Measurements from ENCODE around the gene IMMP2L. TPM values are rescaled to one million over a fixed set of nuclear protein-coding genes. Genes with fewer than 3 reads are reported as not detected.

IMMP2L gene
- total RNA-seq, 1 experiment from 2014 or later = 8.8 TPM

DNA sequence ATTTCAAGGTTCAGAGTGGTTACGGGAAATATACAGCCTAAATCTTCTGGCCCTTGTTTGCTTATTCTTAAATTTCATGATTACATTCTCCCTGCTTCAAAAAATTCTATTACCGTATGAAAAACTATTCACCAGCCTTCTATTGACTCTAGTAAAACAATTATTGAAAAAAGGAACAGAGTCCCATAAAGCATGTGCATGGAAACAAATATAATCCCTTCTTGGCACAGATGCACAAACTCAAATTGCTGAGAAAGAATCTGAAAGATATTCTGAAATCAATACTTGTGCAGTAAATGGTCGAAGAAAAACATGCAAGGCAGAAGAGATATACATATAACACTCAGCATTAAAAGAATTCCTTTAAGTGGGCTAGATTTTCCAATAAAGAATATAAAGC is 387.8 kb downstream of the IMMP2L start:
- TF ChIP-seq SIN3A (IDR thresholded peaks at IDR 0.05; ENCODE audit: borderline replicate concordance, insufficient read depth, low read depth, low read length) = no peak
- no peak for TF ChIP-seq TCF7L2 (IDR thresholded peaks at IDR 0.05; ENCODE audit: low read depth, low read length)
- TF ChIP-seq, protein P1, sequence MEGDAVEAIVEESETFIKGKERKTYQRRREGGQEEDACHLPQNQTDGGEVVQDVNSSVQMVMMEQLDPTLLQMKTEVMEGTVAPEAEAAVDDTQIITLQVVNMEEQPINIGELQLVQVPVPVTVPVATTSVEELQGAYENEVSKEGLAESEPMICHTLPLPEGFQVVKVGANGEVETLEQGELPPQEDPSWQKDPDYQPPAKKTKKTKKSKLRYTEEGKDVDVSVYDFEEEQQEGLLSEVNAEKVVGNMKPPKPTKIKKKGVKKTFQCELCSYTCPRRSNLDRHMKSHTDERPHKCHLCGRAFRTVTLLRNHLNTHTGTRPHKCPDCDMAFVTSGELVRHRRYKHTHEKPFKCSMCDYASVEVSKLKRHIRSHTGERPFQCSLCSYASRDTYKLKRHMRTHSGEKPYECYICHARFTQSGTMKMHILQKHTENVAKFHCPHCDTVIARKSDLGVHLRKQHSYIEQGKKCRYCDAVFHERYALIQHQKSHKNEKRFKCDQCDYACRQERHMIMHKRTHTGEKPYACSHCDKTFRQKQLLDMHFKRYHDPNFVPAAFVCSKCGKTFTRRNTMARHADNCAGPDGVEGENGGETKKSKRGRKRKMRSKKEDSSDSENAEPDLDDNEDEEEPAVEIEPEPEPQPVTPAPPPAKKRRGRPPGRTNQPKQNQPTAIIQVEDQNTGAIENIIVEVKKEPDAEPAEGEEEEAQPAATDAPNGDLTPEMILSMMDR (IDR thresholded peaks at IDR 0.05) = no peak
- no peak for TF ChIP-seq POLR2AphosphoS5 (IDR thresholded peaks at IDR 0.05; ENCODE audit: low read depth, low read length)
- TF ChIP-seq, protein P2, sequence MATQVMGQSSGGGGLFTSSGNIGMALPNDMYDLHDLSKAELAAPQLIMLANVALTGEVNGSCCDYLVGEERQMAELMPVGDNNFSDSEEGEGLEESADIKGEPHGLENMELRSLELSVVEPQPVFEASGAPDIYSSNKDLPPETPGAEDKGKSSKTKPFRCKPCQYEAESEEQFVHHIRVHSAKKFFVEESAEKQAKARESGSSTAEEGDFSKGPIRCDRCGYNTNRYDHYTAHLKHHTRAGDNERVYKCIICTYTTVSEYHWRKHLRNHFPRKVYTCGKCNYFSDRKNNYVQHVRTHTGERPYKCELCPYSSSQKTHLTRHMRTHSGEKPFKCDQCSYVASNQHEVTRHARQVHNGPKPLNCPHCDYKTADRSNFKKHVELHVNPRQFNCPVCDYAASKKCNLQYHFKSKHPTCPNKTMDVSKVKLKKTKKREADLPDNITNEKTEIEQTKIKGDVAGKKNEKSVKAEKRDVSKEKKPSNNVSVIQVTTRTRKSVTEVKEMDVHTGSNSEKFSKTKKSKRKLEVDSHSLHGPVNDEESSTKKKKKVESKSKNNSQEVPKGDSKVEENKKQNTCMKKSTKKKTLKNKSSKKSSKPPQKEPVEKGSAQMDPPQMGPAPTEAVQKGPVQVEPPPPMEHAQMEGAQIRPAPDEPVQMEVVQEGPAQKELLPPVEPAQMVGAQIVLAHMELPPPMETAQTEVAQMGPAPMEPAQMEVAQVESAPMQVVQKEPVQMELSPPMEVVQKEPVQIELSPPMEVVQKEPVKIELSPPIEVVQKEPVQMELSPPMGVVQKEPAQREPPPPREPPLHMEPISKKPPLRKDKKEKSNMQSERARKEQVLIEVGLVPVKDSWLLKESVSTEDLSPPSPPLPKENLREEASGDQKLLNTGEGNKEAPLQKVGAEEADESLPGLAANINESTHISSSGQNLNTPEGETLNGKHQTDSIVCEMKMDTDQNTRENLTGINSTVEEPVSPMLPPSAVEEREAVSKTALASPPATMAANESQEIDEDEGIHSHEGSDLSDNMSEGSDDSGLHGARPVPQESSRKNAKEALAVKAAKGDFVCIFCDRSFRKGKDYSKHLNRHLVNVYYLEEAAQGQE (IDR thresholded peaks at IDR 0.05; ENCODE audit: insufficient read depth in 1 of 2, low read depth in 2 of 2, low read length in 1 of 2) = no peak
- BruUV-seq (replicated peaks) = no TSS peak
- DNase-seq (ENCODE audit: low read depth, low spot score) (no peak), ATAC-seq (no peak)
- Histone ChIP-seq H3K36me3 (ENCODE audit: control insufficient read depth, insufficient read depth, low read length) (no peaks in the 10 kb centered on the region), H3K27ac (ENCODE audit: low read length) (no peak overlapping the region), H3K4me3 (ENCODE audit: low read depth in 2 of 2, low read length in 2 of 2) (no peak overlapping the region), H3K4me1 (ENCODE audit: control insufficient read depth, insufficient read depth, low read length) (no peaks in the 10 kb centered on the region), H3K27me3 (ENCODE audit: control insufficient read depth, insufficient read depth, low read length) (no peaks in the 10 kb centered on the region), H3K9me3 (ENCODE audit: control insufficient read depth, insufficient read depth, low read depth, low read length) (no peaks in the 10 kb centered on the region)
- in situ Hi-C loops (cut with HindIII; ENCODE audit: low pct_unique_long_range_greater_than_20kb, low sequenced_read_pairs) = no loop called here
- POLR2A ChIA-PET = no interaction called here
- CTCF ChIA-PET = no interaction called here
- intact Hi-C loops (cut with micrococcal nuclease; ENCODE audit: unreplicated experiment) = no loop called here

DNA sequence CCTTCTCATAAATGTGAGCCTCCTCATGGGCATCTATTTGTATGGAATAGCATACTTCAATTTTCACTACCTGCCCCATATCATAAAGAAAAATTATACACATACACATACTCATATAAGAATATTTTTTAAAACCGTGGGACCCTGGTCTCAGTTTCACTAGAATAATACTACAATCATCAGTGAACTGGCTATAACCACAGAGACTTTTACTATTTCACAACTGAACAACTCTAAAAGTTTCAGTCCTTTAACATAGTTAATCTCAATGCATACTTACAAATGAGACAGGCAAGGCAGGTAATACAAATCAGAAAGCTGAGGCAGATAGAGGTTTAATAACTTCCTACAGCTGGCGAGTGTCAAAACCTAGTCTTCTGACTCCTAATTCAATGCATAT is 388.3 kb downstream of the IMMP2L start:
- intact Hi-C loops (cut with micrococcal nuclease; ENCODE audit: unreplicated experiment) = no loop called here
- no TSS peak for BruUV-seq (replicated peaks)
- POLR2A ChIA-PET = no interaction called here

More for the DNA sequence above, 388.3 kb downstream of the IMMP2L start:
- in situ Hi-C loops (cut with HindIII; ENCODE audit: low pct_unique_long_range_greater_than_20kb, low sequenced_read_pairs) = no loop called here
- H3K9me3 ChIP-seq (ENCODE audit: control insufficient read depth, insufficient read depth, low read depth, low read length) = no peaks in the 10 kb centered on the region
- TF ChIP-seq SIN3A (IDR thresholded peaks at IDR 0.05; ENCODE audit: borderline replicate concordance, insufficient read depth, low read depth, low read length) (no peak), TCF7L2 (IDR thresholded peaks at IDR 0.05; ENCODE audit: low read depth, low read length) (no peak), POLR2AphosphoS5 (IDR thresholded peaks at IDR 0.05; ENCODE audit: low read depth, low read length) (no peak)
- TF ChIP-seq, protein P1 (IDR thresholded peaks at IDR 0.05) = no peak
- TF ChIP-seq, protein P2 (IDR thresholded peaks at IDR 0.05; ENCODE audit: insufficient read depth in 1 of 2, low read depth in 2 of 2, low read length in 1 of 2) = no peak
- CTCF ChIA-PET = no interaction called here
- H3K4me1 ChIP-seq (ENCODE audit: control insufficient read depth, insufficient read depth, low read length) = no peaks in the 10 kb centered on the region
- ATAC-seq = no peak
- no peaks in the 10 kb centered on the region for H3K36me3 ChIP-seq (ENCODE audit: control insufficient read depth, insufficient read depth, low read length)
- no peak for DNase-seq (ENCODE audit: low read depth, low spot score)
- H3K27me3 ChIP-seq (ENCODE audit: control insufficient read depth, insufficient read depth, low read length) = no peaks in the 10 kb centered on the region
- H3K27ac ChIP-seq (ENCODE audit: low read length) = no peak overlapping the region
- H3K4me3 ChIP-seq (ENCODE audit: low read depth in 2 of 2, low read length in 2 of 2) = no peak overlapping the region
